ENCODE measurements around the gene CIZ1. TPM values are rescaled to one million over a fixed set of nuclear protein-coding genes. Genes with fewer than 3 reads are reported as not detected.
"Not testable (repeated sequence)": the region's sequence is repeated elsewhere in the genome, so short reads cannot be mapped to it uniquely, and the experiment has no call there.

Gene CIZ1
- total and polyA plus RNA-seq, 4 donors, result 18.5 to 157 (median 90.8) TPM

DNA sequence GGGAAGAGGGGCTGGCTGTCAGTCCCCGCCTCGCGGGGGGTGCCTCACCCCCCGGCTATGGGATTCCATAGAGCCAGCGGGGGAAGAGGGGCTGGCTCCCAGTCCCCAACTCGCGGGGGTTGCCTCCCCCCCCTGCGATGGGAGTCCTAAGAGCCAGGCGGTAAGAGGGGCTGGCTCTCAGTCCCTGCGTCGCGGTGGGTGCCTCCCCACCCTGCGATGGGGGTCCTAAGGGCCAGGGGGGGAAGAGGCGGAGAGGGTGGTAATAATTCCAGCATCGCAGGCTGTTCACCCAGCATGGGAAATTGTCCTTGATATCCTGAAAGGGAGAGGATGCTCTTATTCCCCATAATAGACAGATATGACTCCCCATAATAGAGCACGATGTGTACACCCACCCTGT is 51.8 kb downstream of the CIZ1 start:
- DNase-seq (ENCODE audit: low read depth in 4 of 6, low spot score in 6 of 6), result no peak
- Histone ChIP-seq H3K9me3 (ENCODE audit: control insufficient read depth, insufficient read depth, low read length) (no peaks in the 10 kb centered on the region), H3K27ac (ENCODE audit: low read depth, low read length) (no peak overlapping the region), H3K27me3 (ENCODE audit: control insufficient read depth, insufficient read depth, low read length) (no peaks in the 10 kb centered on the region), H3K36me3 (ENCODE audit: control insufficient read depth, insufficient read depth, low read length) (no peaks in the 10 kb centered on the region), H3K4me3 (ENCODE audit: low read depth, low read length) (no peak overlapping the region), H3K4me1 (ENCODE audit: control insufficient read depth, insufficient read depth, low read length) (no peaks in the 10 kb centered on the region)
- WGBS (ENCODE audit: insufficient coverage), result 70% methylated on average over 4 of the region's 16 CpGs

- no peaks in the 10 kb centered on the region for H3K27me3 ChIP-seq (ENCODE audit: control insufficient read depth, insufficient read depth, low read length)
- H3K4me3 ChIP-seq (ENCODE audit: low read depth, low read length), result no peak overlapping the region
- no peak for DNase-seq (ENCODE audit: low read depth in 4 of 6, low spot score in 6 of 6)
- H3K4me1 ChIP-seq (ENCODE audit: control insufficient read depth, insufficient read depth, low read length), result no peaks in the 10 kb centered on the region
- H3K9me3 ChIP-seq (ENCODE audit: control insufficient read depth, insufficient read depth, low read length), result no peaks in the 10 kb centered on the region
- H3K36me3 ChIP-seq (ENCODE audit: control insufficient read depth, insufficient read depth, low read length), result no peaks in the 10 kb centered on the region
- WGBS (ENCODE audit: insufficient coverage), result 100% methylated on average over 1 of the region's 3 CpGs
- no peak overlapping the region for H3K27ac ChIP-seq (ENCODE audit: low read depth, low read length)
Observed at GRCh38 chr9:128138001-128138400, 53.4 kb downstream of the CIZ1 start.

DNA sequence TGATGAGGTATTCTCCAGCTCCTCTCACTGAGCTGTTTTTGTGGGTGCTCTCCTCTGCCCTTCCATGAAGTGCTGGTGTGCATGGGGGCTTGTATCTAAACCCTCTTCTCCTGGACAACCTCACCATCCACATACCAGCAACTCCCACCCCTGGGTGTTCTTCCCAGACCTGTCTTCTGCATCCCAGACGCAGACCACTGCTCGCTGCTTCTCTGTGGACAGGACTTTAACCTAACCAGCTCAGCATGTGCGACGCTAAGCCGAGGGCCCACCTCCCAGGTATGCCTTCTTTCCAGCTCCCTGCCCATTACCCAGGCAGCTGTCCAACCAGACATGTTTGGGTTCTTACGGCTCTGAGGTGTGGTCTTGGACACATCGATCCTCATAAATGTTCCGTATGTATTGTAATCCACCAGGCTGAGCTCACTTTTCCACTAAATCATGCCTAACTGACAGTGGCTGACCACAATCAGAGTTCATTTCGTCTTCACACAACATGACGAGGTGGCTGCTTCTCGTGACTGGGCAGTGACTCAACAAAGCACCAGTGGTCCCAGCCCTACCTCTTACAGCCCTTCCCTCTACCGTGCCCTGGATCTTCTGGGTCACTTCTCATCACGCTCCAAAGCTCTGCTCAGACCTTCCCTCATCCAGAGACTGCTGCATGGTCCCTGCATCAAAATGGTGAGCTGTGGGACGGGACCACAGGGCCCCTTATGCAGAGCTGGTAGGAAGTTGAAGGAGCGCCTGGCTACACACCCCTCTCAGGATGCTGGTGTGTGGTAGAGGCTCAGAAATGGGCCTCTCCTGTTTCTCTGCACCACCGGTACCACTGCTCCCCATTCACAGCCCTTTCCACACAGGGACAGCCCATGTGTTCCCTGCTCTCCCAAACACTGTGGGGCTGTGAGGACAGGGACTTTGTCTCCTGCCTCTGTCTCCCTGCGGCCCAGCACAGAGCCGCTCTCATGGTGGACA is 54.3 kb downstream of the CIZ1 start:
- no peak overlapping the region for H3K27ac ChIP-seq (ENCODE audit: low read depth, low read length)
- no peaks in the 10 kb centered on the region for H3K36me3 ChIP-seq (ENCODE audit: control insufficient read depth, insufficient read depth, low read length)
- H3K9me3 ChIP-seq (ENCODE audit: control insufficient read depth, insufficient read depth, low read length), result no peaks in the 10 kb centered on the region
- DNase-seq (ENCODE audit: low read depth in 4 of 6, low spot score in 6 of 6), result no peak
- no peaks in the 10 kb centered on the region for H3K27me3 ChIP-seq (ENCODE audit: control insufficient read depth, insufficient read depth, low read length)
- H3K4me3 ChIP-seq (ENCODE audit: low read depth, low read length), result no peak overlapping the region
- peaks cover 1% of the 10 kb centered on the region for H3K4me1 ChIP-seq (ENCODE audit: control insufficient read depth, insufficient read depth, low read length)
- WGBS (ENCODE audit: insufficient coverage), result 83% methylated on average over 14 of the region's 18 CpGs

- not testable (repeated sequence) for H3K27me3 ChIP-seq (ENCODE audit: control insufficient read depth, insufficient read depth, low read length); H3K36me3 ChIP-seq (ENCODE audit: control insufficient read depth, insufficient read depth, low read length); DNase-seq (ENCODE audit: low read depth in 4 of 6, low spot score in 6 of 6); H3K27ac ChIP-seq (ENCODE audit: low read depth, low read length); H3K9me3 ChIP-seq (ENCODE audit: control insufficient read depth, insufficient read depth, low read length); H3K4me3 ChIP-seq (ENCODE audit: low read depth, low read length)
- H3K4me1 ChIP-seq (ENCODE audit: control insufficient read depth, insufficient read depth, low read length), result peaks cover 12% of the 10 kb centered on the region
- 68% methylated on average over 8 of the region's 8 CpGs for WGBS (ENCODE audit: insufficient coverage)
Observed at GRCh38 chr9:128135561-128135960, 55.8 kb downstream of the CIZ1 start.

DNA sequence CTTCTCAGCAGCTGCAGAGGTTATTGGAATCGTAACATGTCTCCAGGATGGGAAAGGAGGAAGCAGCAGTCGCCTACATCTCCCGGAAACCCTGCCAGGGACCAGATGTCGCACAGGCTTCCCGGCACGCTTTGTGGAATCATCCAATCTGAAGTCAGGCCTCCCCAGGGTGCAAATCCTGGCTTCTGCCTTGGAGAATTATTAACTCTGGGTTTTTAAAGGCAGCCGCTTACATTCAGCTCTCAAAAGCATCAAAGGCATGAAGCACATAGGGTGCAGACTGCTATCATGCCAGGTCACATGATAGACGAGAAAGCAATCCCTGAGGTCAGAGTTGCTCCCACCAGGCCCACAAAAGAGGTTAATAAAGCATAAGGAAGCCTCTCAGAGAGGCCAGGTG is 59.2 kb downstream of the CIZ1 start:
- not testable (repeated sequence) for H3K9me3 ChIP-seq (ENCODE audit: control insufficient read depth, insufficient read depth, low read length); H3K27me3 ChIP-seq (ENCODE audit: control insufficient read depth, insufficient read depth, low read length); H3K36me3 ChIP-seq (ENCODE audit: control insufficient read depth, insufficient read depth, low read length); H3K4me3 ChIP-seq (ENCODE audit: low read depth, low read length); H3K27ac ChIP-seq (ENCODE audit: low read depth, low read length)
- peak in 3 of 6 donors; percentile 11 to 89 (median 54) for DNase-seq (ENCODE audit: low read depth in 4 of 6, low spot score in 6 of 6)
- WGBS (ENCODE audit: insufficient coverage), result 13% methylated on average over 8 of the region's 8 CpGs
- H3K4me1 ChIP-seq (ENCODE audit: control insufficient read depth, insufficient read depth, low read length), result peaks cover 25% of the 10 kb centered on the region

DNA sequence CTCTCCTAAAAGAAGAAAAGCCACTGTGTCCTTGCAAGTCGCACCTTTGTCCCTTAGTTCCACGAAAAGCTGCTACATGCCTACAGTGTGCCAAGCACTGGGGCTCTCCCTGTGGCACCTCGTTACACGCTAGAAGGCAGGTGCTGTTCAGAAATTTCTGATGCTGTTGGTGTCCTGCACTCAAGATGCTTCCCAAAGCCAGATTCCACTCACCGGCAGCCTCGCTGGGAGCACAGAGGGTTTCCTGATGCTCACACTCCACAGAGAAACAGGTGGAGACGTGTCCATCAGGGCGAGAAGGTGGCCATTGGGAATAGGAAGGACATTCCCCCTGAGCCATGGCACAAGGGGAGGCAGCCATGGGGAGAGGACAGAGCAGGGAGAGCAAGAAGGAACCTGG is 60.0 kb downstream of the CIZ1 start:
- not testable (repeated sequence) for H3K4me3 ChIP-seq (ENCODE audit: low read depth, low read length); H3K36me3 ChIP-seq (ENCODE audit: control insufficient read depth, insufficient read depth, low read length); H3K9me3 ChIP-seq (ENCODE audit: control insufficient read depth, insufficient read depth, low read length); H3K27me3 ChIP-seq (ENCODE audit: control insufficient read depth, insufficient read depth, low read length); DNase-seq (ENCODE audit: low read depth in 4 of 6, low spot score in 6 of 6)
- WGBS (ENCODE audit: insufficient coverage), result 90% methylated on average over 5 of the region's 8 CpGs
- Histone ChIP-seq H3K4me1 (ENCODE audit: control insufficient read depth, insufficient read depth, low read length) (peaks cover 33% of the 10 kb centered on the region), H3K27ac (ENCODE audit: low read depth, low read length) (peak overlapping the region; percentile 25)

DNA sequence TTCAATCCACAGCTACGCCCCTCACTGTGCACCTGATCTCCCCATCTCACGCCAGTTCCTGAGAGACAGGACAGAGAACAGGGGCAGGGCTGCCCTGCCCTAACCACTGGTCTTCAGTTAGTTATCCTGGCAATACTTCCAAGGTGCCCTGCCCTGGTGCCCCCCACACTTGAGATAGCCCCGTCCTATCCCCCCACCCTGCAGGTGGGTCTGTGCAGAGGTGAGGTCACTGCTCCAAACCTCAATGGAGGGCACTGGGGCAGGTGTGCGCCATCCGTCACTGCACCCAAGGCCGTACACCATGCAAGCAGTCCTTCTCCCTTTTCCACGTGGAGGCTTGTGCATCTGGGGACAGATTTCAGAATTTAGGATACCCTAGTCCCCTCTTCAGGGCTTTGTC is 60.7 kb downstream of the CIZ1 start:
- H3K4me1 ChIP-seq (ENCODE audit: control insufficient read depth, insufficient read depth, low read length), result peaks cover 40% of the 10 kb centered on the region
- not testable (repeated sequence) for H3K27ac ChIP-seq (ENCODE audit: low read depth, low read length); H3K4me3 ChIP-seq (ENCODE audit: low read depth, low read length); DNase-seq (ENCODE audit: low read depth in 4 of 6, low spot score in 6 of 6); H3K36me3 ChIP-seq (ENCODE audit: control insufficient read depth, insufficient read depth, low read length); H3K9me3 ChIP-seq (ENCODE audit: control insufficient read depth, insufficient read depth, low read length); H3K27me3 ChIP-seq (ENCODE audit: control insufficient read depth, insufficient read depth, low read length)
- 53% methylated on average over 3 of the region's 7 CpGs for WGBS (ENCODE audit: insufficient coverage)

GRCh38 chr9:128129976-128130590 is 61.3 kb downstream of the CIZ1 start:
- not testable (repeated sequence) for H3K36me3 ChIP-seq (ENCODE audit: control insufficient read depth, insufficient read depth, low read length); DNase-seq (ENCODE audit: low read depth in 4 of 6, low spot score in 6 of 6); H3K27ac ChIP-seq (ENCODE audit: low read depth, low read length); H3K4me3 ChIP-seq (ENCODE audit: low read depth, low read length); H3K9me3 ChIP-seq (ENCODE audit: control insufficient read depth, insufficient read depth, low read length); H3K27me3 ChIP-seq (ENCODE audit: control insufficient read depth, insufficient read depth, low read length)
- H3K4me1 ChIP-seq (ENCODE audit: control insufficient read depth, insufficient read depth, low read length), result peaks cover 46% of the 10 kb centered on the region
- no CpG with 5 or more reads among the region's 12 CpGs for WGBS (ENCODE audit: insufficient coverage)

DNA sequence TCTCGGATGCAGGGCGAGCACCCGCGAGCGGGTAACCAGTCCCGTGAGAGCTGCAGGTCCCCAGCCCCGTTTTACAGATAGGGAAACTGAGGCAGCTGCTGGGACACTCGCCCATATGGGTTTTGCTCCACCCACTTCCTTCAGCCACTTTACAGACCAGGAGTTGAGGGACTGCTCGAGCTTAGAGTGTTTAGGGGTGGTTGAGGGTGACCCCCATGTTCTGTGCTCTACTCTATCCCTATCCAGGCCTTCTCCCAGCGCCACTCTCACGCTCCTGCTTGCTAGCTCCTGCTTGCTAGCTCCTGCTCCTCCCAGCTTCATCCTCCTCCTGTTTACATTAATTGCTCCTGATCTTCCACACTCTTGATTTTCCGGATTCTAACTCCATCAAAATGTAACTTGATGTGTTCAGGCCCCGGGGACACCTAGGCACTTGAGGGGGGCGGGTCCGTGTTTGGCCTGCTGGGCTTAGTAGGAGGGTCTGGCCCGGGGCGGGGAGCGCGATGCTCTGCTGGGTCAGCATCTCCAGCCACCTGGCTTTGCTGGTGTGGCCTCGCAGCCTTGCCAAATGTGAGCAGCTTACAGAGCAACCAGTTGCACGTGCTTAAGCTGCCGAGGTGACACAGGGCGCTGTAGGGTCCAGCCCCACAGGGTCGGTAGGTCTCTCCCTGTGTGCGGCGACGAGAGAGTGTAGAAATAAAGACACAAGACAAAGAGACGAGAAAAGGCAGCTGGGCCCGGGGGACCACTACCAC is 62.4 kb downstream of the CIZ1 start:
- Histone ChIP-seq H3K27me3 (ENCODE audit: control insufficient read depth, insufficient read depth, low read length) (no peaks in the 10 kb centered on the region), H3K4me1 (ENCODE audit: control insufficient read depth, insufficient read depth, low read length) (peaks cover 47% of the 10 kb centered on the region), H3K9me3 (ENCODE audit: control insufficient read depth, insufficient read depth, low read length) (no peaks in the 10 kb centered on the region), H3K27ac (ENCODE audit: low read depth, low read length) (peak overlapping the region; percentile 97), H3K36me3 (ENCODE audit: control insufficient read depth, insufficient read depth, low read length) (peaks cover 21% of the 10 kb centered on the region), H3K4me3 (ENCODE audit: low read depth, low read length) (peak overlapping the region; percentile 95)
- DNase-seq (ENCODE audit: low read depth in 4 of 6, low spot score in 6 of 6), result no peak
- WGBS (ENCODE audit: insufficient coverage), result 74% methylated on average over 25 of the region's 29 CpGs

Measured in spinal cord (tissue), 10 donors.